ENCODE results near the gene KRTAP19-5. TPM values are rescaled to one million over a fixed set of nuclear protein-coding genes. Genes with fewer than 3 reads are reported as not detected.
"Not testable (repeated sequence)": the region's sequence is repeated elsewhere in the genome, so short reads cannot be mapped to it uniquely, and the experiment has no call there.

The KRTAP19-5 gene
- total RNA-seq, 1 donor from 2014 or later, result not detected

DNA sequence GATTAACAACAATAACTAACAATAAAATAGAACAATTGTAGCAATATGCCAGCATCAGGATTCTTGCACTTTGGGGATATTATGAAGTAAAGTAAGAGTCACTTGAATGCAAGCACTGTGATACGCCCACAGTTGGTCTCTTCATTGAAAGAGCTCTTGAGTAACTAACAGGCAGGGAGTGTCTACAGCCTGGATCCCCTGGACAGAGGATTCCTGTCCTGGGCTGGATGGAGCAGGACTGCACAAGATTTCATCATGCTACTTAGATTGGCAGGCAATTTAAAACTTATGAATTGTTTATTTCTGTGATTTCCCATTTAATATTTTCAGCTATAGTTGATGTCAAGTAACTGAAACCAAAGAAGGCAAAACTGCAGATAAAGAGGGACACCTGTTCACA, 13.7 kb upstream of the KRTAP19-5 start:
- H3K27ac Mint-ChIP-seq (ENCODE audit: unreplicated experiment), result no peak overlapping the region
- no peak for DNase-seq (ENCODE audit: low read depth)
- TF ChIP-seq EZH2 (IDR thresholded peaks at IDR 0.05; ENCODE audit: insufficient read depth, low read length) (no peak), CTCF (IDR thresholded peaks at IDR 0.05; ENCODE audit: insufficient read depth, low read depth, low read length) (no peak)
- H3K9ac ChIP-seq (ENCODE audit: low read length), result no peak overlapping the region
- H3K4me2 ChIP-seq (ENCODE audit: low read length), result no peak overlapping the region
- H3K4me3 ChIP-seq (ENCODE audit: insufficient read depth, low read depth, low read length), result no peak overlapping the region
- FAIRE-seq, result no peak
- no peak overlapping the region for H3K4me3 Mint-ChIP-seq (ENCODE audit: unreplicated experiment)
- H3K9me3 ChIP-seq (ENCODE audit: insufficient read depth, low read depth, low read length), result no peaks in the 10 kb centered on the region
- no peaks in the 10 kb centered on the region for H3K27me3 Mint-ChIP-seq (ENCODE audit: low read depth, unreplicated experiment)
- no peaks in the 10 kb centered on the region for H3K9me3 Mint-ChIP-seq (ENCODE audit: unreplicated experiment)
- no peaks in the 10 kb centered on the region for H3K79me2 ChIP-seq (ENCODE audit: insufficient read depth, low read length)
- no peaks in the 10 kb centered on the region for H4K20me1 ChIP-seq (ENCODE audit: insufficient read depth, low read length)
- H3K4me1 ChIP-seq (ENCODE audit: insufficient read depth, low read length), result no peaks in the 10 kb centered on the region
- H3K27me3 ChIP-seq (ENCODE audit: insufficient read depth, low read length), result no peaks in the 10 kb centered on the region
- no peaks in the 10 kb centered on the region for H3K36me3 ChIP-seq (ENCODE audit: insufficient read depth, low read length)
- H2AFZ ChIP-seq (ENCODE audit: low read depth, low read length), result no peak overlapping the region
- H3K27ac ChIP-seq (ENCODE audit: low read depth, low read length), result no peak overlapping the region
- no peaks in the 10 kb centered on the region for H3K36me3 Mint-ChIP-seq (ENCODE audit: low read depth, unreplicated experiment)
- peaks cover 5% of the 10 kb centered on the region for H3K4me1 Mint-ChIP-seq (ENCODE audit: low read depth, unreplicated experiment)

GRCh38 chr21:30505621-30506205, 3.8 kb upstream of the KRTAP19-5 start:
- H3K27ac Mint-ChIP-seq (ENCODE audit: unreplicated experiment); H3K9me3 Mint-ChIP-seq (ENCODE audit: unreplicated experiment); H3K4me1 Mint-ChIP-seq (ENCODE audit: low read depth, unreplicated experiment); H3K27ac ChIP-seq (ENCODE audit: low read depth, low read length); H3K36me3 Mint-ChIP-seq (ENCODE audit: low read depth, unreplicated experiment); H4K20me1 ChIP-seq (ENCODE audit: insufficient read depth, low read length); H3K4me3 Mint-ChIP-seq (ENCODE audit: unreplicated experiment); H3K36me3 ChIP-seq (ENCODE audit: insufficient read depth, low read length); DNase-seq (ENCODE audit: low read depth); H3K4me1 ChIP-seq (ENCODE audit: insufficient read depth, low read length); H3K9ac ChIP-seq (ENCODE audit: low read length); H3K27me3 ChIP-seq (ENCODE audit: insufficient read depth, low read length); H3K9me3 ChIP-seq (ENCODE audit: insufficient read depth, low read depth, low read length); H3K4me2 ChIP-seq (ENCODE audit: low read length); H3K27me3 Mint-ChIP-seq (ENCODE audit: low read depth, unreplicated experiment); FAIRE-seq; H3K4me3 ChIP-seq (ENCODE audit: insufficient read depth, low read depth, low read length); H2AFZ ChIP-seq (ENCODE audit: low read depth, low read length); H3K79me2 ChIP-seq (ENCODE audit: insufficient read depth, low read length): not testable (repeated sequence)

DNA sequence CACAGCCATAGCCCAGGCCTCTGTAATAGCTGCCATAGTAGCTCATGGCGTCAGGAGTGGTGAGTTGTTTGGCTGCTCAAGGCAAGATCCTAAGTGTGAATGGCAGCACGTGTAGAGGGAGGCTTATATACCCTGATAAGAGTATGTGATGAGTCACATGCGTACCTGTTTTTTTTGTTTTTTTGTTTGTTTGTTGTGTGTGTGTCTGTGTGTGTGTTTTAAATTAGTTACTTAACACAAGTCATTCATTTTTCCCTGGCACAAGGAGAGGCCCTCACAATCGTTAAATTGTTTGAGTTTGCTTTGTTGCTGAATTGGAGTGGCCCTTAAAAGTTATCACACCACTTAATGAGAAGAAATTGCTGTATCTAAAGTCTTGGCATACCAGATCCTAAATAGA, 4.9 kb downstream of the KRTAP19-5 start, which contains the start of gene KRTAP19-4:
TSS of gene KRTAP19-4 (minus strand) at position 101 of the 400 bp plus-strand sequence. CDS start at position 46, 55 bp downstream.
- Histone ChIP-seq H3K27me3 (ENCODE audit: insufficient read depth, low read length) (no peaks in the 10 kb centered on the region), H4K20me1 (ENCODE audit: insufficient read depth, low read length) (no peaks in the 10 kb centered on the region), H3K27ac (ENCODE audit: low read depth, low read length) (no peak within 1 kb of the TSS), H3K36me3 (ENCODE audit: insufficient read depth, low read length) (no peaks in the 10 kb centered on the region), H3K9ac (ENCODE audit: low read length) (no peak within 1 kb of the TSS), H3K4me3 (ENCODE audit: insufficient read depth, low read depth, low read length) (no peak within 1 kb of the TSS), H3K4me2 (ENCODE audit: low read length) (no peak within 1 kb of the TSS), H3K4me1 (ENCODE audit: insufficient read depth, low read length) (no peaks in the 10 kb centered on the region), H3K9me3 (ENCODE audit: insufficient read depth, low read depth, low read length) (peaks cover 6% of the 10 kb centered on the region), H2AFZ (ENCODE audit: low read depth, low read length) (no peak within 1 kb of the TSS), H3K79me2 (ENCODE audit: insufficient read depth, low read length) (no peaks in the 10 kb centered on the region)
- Mint-ChIP-seq H3K36me3 (ENCODE audit: low read depth, unreplicated experiment) (no peaks in the 10 kb centered on the region), H3K4me1 (ENCODE audit: low read depth, unreplicated experiment) (no peaks in the 10 kb centered on the region), H3K4me3 (ENCODE audit: unreplicated experiment) (no peak within 1 kb of the TSS), H3K27me3 (ENCODE audit: low read depth, unreplicated experiment) (no peaks in the 10 kb centered on the region), H3K9me3 (ENCODE audit: unreplicated experiment) (no peaks in the 10 kb centered on the region), H3K27ac (ENCODE audit: unreplicated experiment) (no peak within 1 kb of the TSS)
- TF ChIP-seq EZH2 (IDR thresholded peaks at IDR 0.05; ENCODE audit: insufficient read depth, low read length) (no peak), CTCF (IDR thresholded peaks at IDR 0.05; ENCODE audit: insufficient read depth, low read depth, low read length) (no peak)
- DNase-seq (ENCODE audit: low read depth) (no peak), FAIRE-seq (no peak)
